Activated B cell treated with CpG ODN at 0.5 μM for 24 hours (primary cell): ENCODE measurements around the gene ATP2A1. TPM values are rescaled to one million over a fixed set of nuclear protein-coding genes. Genes with fewer than 3 reads are reported as not detected.

Source experiments
- ATAC-seq: fragments of 200-7000 bp; cut with Tn5 transposase; one replicate; pipeline ENCODE4 v1.10.0; 2021; ENCODE audit warnings: low read depth, mild to moderate bottlenecking, moderate library complexity
- CTCF ChIA-PET: fragments of 350-600 bp; sonication (Branson Sonifier 250); formaldehyde crosslinking; loops from one replicate; lab custom pipeline; 2021; ENCODE audit warnings: antibody characterized with exemption; lab: Charles Lee
- POLR2A ChIA-PET: fragments of 350-600 bp; sonication (Branson Sonifier 250); formaldehyde crosslinking; loops from one replicate; lab custom pipeline; 2021; ENCODE audit warnings: antibody characterized with exemption; lab: Charles Lee
- DNase-seq: peaks from one replicate; pipeline ENCODE4 v3.0.0; 2022
- H3K27ac Mint-ChIP-seq: one replicate; pipeline ENCODE4 v1.8.0; 2020; ENCODE audit warnings: mixed read lengths
- H3K27me3 Mint-ChIP-seq: one replicate; pipeline ENCODE4 v1.8.0; 2021; ENCODE audit warnings: mixed read lengths
- H3K36me3 Mint-ChIP-seq: one replicate; pipeline ENCODE4 v1.8.0; 2021; ENCODE audit warnings: low read depth, mixed read lengths
- H3K4me1 Mint-ChIP-seq: one replicate; pipeline ENCODE4 v1.8.0; 2021; ENCODE audit warnings: mixed read lengths
- H3K4me3 Mint-ChIP-seq: one replicate; pipeline ENCODE4 v1.8.0; 2020; ENCODE audit warnings: mild to moderate bottlenecking, mixed read lengths
- H3K9me3 Mint-ChIP-seq: one replicate; pipeline ENCODE4 v1.8.0; 2020; ENCODE audit warnings: mixed read lengths
- intact Hi-C: fragments of 100-400 bp; cut with micrococcal nuclease; formaldehyde crosslinking; loops from one replicate; pipeline ENCODE4 v1.15.1; 2024
- total RNA-seq: library from RNA; stranded (reverse); gene quantifications from 2 replicates; pipeline ENCODE4 v1.2.3, GENCODE V29; 2022
- TF ChIP-seq, protein P1 (sequence below): fragments of 200-600 bp; IDR thresholded peaks from one replicate; pipeline ENCODE4 v1.8.0; 2022; ENCODE audit warnings: antibody characterized with exemption, mild to moderate bottlenecking

Gene ATP2A1
- total RNA-seq, 1 donor from 2014 or later = 1.0 TPM

DNA sequence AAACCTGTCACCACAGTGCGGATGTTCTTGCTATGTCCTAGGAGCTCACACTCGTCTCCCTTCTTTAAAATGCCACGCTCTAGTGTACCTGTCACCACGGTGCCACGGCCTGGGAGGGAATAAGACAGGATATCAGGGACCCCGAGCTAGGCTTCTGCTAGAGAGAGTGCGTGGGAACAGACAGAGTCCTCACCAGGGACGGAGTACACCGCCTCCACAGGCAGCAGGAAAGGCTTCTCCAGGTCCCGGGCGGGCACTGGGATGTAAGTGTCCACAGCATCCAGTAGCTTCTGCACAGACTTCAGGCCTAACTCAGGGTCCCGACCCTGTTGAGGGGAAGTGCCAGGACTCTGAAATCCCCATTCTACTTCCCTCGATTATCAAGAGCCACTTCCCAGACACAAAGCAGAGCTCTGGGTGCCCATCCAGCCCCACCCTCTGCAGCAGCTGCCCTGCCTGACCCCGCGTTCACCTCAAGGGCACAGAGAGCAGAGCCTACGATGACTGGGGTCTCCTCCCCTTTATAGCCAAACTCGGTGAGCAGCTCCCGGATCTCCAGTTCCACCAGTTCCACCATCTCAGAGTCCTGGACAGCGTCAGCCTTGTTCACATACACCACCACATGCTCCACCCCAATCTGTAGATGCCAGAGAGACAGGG is 33.9 kb upstream of the ATP2A1 start:
- no peaks in the 10 kb centered on the region for H3K27me3 Mint-ChIP-seq
- POLR2A ChIA-PET = interaction anchor here (0.9 to 6.6 kb wide), 5 partner anchors 16 to 101 kb away, joined by 4 to 113 read pairs (median 31); partner anchors contain the start of genes ATXN2L, RABEP2 and SH2B1
- H3K9me3 Mint-ChIP-seq = no peaks in the 10 kb centered on the region
- CTCF ChIA-PET = no interaction called here
- DNase-seq = no peak
- H3K4me1 Mint-ChIP-seq = peaks cover 28% of the 10 kb centered on the region
- no peak for ATAC-seq
- intact Hi-C loops = no loop called here
- H3K36me3 Mint-ChIP-seq = peaks cover 58% of the 10 kb centered on the region
- no peak overlapping the region for H3K27ac Mint-ChIP-seq
- TF ChIP-seq, protein P1, sequence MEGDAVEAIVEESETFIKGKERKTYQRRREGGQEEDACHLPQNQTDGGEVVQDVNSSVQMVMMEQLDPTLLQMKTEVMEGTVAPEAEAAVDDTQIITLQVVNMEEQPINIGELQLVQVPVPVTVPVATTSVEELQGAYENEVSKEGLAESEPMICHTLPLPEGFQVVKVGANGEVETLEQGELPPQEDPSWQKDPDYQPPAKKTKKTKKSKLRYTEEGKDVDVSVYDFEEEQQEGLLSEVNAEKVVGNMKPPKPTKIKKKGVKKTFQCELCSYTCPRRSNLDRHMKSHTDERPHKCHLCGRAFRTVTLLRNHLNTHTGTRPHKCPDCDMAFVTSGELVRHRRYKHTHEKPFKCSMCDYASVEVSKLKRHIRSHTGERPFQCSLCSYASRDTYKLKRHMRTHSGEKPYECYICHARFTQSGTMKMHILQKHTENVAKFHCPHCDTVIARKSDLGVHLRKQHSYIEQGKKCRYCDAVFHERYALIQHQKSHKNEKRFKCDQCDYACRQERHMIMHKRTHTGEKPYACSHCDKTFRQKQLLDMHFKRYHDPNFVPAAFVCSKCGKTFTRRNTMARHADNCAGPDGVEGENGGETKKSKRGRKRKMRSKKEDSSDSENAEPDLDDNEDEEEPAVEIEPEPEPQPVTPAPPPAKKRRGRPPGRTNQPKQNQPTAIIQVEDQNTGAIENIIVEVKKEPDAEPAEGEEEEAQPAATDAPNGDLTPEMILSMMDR = no peak
- peak overlapping the region; percentile 19 for H3K4me3 Mint-ChIP-seq

DNA sequence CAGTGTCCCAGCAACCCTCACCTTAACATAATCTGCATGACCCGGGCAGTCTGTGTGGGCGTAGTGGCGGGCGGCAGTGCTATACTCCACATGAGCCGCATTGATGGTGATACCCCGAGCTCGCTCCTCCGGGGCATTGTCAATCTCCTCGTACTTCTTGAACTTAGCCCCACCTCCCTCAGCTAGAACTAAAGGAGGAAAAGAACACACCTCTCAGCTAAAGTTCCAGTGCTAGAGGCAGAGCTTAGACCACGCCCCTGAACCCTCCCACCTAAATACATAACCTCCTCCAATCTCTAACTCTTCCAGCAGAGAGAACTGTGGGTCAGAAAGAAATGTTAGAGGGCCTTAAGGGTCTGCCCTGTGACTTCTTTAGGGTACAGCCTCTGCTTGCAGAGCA is 33.0 kb upstream of the ATP2A1 start:
- intact Hi-C loops = no loop called here
- ATAC-seq = no peak

DNA sequence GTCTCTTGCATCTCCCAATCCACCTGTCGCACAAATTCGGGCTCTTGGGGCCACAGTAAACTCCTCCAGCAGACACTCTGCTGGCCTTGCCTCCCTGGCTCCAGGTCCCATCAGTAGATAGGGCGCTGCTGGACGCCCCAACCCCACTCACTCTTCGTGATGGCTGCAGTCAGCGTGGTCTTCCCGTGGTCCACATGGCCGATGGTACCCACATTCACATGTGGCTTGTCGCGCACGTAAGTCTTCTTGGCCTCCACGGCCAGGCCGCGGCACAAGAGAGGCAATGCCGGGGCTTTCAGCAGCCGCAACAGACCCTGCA is 32.6 kb upstream of the ATP2A1 start:
- Mint-ChIP-seq H3K27me3 (no peaks in the 10 kb centered on the region), H3K9me3 (no peaks in the 10 kb centered on the region), H3K4me3 (peak overlapping the region; percentile 95), H3K4me1 (peaks cover 28% of the 10 kb centered on the region), H3K27ac (peak overlapping the region; percentile 90), H3K36me3 (peaks cover 55% of the 10 kb centered on the region)
- ChIA-PET POLR2A (interaction anchor here (0.5 to 6.6 kb wide), 20 partner anchors 8 to 913 kb away, joined by 3 to 113 read pairs (median 6); partner anchors contain the start of genes ATXN2L, CD19, CLN3 and NFATC2IP), CTCF (interaction anchor here (0.7 to 4.9 kb wide), 6 partner anchors 14 to 132 kb away, joined by 3 to 20 read pairs (median 4); partner anchors contain the start of gene ATXN2L)
- ATAC-seq = no peak
- intact Hi-C loops = loop anchor here (1.0 kb wide), 5 partner anchors 18 to 105 kb away; partner anchors contain the start of genes NFATC2IP and SH2B1
- no peak for DNase-seq
- TF ChIP-seq, protein P1 = no peak

More for the DNA sequence above, 33.0 kb upstream of the ATP2A1 start:
- Mint-ChIP-seq H3K27ac (peak overlapping the region; percentile 90), H3K27me3 (no peaks in the 10 kb centered on the region), H3K9me3 (no peaks in the 10 kb centered on the region), H3K4me3 (peak overlapping the region; percentile 95), H3K4me1 (peaks cover 28% of the 10 kb centered on the region), H3K36me3 (peaks cover 55% of the 10 kb centered on the region)
- CTCF ChIA-PET = no interaction called here
- POLR2A ChIA-PET = interaction anchor here (0.6 to 6.6 kb wide), 12 partner anchors 7 to 914 kb away, joined by 3 to 113 read pairs (median 6); partner anchors contain the start of genes ATXN2L, RABEP2 and SH2B1
- no peak for DNase-seq
- TF ChIP-seq, protein P1 = no peak

DNA sequence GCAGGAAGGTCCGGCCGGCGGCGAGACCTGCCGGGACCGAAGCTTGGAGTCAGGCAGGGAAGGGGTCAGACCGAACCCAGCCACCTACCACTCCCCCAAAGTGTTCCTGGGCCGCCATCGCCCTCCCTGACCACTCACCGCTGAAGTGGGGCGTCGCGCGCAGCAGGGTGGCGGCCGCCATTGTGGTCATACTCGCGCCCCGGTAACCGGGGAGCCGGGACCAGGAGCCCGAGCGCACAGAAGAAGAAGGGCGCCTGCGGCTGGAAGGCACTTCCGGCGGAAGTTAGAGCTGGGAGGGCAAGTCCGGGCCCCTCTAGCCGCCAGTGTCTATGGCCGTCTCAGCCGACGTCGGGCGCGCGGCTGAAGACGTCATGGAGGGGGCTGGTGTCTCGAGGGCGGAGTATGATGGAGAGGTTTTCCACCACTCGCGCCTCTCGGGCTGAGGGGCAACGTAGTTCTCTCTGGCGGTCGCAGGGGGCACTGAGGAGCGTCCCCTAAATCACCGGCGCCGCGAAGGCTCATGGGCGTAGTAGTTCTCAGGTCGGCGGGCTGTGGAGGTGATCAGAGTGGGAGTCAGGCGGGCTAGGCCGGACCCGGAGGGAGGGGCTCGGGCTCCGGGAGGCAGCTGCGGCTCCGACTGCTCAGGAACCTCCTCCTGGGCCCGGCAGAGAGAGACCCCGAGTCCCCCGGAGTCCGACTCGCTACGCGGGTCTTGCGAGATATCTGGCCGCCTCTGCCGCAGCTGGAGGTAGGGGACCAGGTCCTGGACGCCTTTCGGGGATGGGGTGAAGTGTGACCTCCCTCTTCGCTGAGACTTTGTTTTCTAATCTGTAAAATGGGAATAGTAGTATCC is 32.0 kb upstream of the ATP2A1 start, which contains the start of gene TUFM:
TSS of gene TUFM (minus strand) at position 269 of the 853 bp plus-strand sequence. CDS start at position 190, 79 bp downstream.
- intact Hi-C loops = loop anchor here (1.0 kb wide), 5 partner anchors 17 to 104 kb away; partner anchors contain the start of genes NFATC2IP and SH2B1
- ATAC-seq (peak; percentile 97), DNase-seq (peak; percentile 96)
- H3K36me3 Mint-ChIP-seq = peaks cover 51% of the 10 kb centered on the region
- H3K27ac Mint-ChIP-seq = peak within 1 kb of the TSS; percentile 90
- TF ChIP-seq, protein P1 = no peak
- ChIA-PET CTCF (interaction anchor here (0.7 to 4.9 kb wide), 9 partner anchors 14 to 131 kb away, joined by 3 to 20 read pairs (median 4); partner anchors contain the start of genes ATXN2L and SH2B1), POLR2A (interaction anchor here (0.5 to 6.6 kb wide), 26 partner anchors 8 to 1087 kb away, joined by 3 to 113 read pairs (median 4); partner anchors contain the start of genes ATXN2L, CD19, CLN3 and NFATC2IP)
- peak within 1 kb of the TSS; percentile 95 for H3K4me3 Mint-ChIP-seq
- H3K4me1 Mint-ChIP-seq = peaks cover 28% of the 10 kb centered on the region
- no peaks in the 10 kb centered on the region for H3K9me3 Mint-ChIP-seq
- no peaks in the 10 kb centered on the region for H3K27me3 Mint-ChIP-seq
